GM12801 (cell line): ENCODE results near the gene PAPPA.

ENCODE experiments used
- CTCF ChIP-seq: IDR thresholded peaks from one replicate; pipeline ENCODE4 v1.5.1; 2011; ENCODE audit warnings: control low read depth; ENCODE audit not compliant: insufficient read length; ENCODE audit errors: extremely low read depth

PAPPA gene

GRCh38 chr9:116332090-116332489 lies 178.5 kb downstream of the PAPPA start:
- TF ChIP-seq CTCF, result no peak

- no peak for TF ChIP-seq CTCF
Measured at GRCh38 chr9:116333254-116333653, 179.7 kb downstream of the PAPPA start.

DNA sequence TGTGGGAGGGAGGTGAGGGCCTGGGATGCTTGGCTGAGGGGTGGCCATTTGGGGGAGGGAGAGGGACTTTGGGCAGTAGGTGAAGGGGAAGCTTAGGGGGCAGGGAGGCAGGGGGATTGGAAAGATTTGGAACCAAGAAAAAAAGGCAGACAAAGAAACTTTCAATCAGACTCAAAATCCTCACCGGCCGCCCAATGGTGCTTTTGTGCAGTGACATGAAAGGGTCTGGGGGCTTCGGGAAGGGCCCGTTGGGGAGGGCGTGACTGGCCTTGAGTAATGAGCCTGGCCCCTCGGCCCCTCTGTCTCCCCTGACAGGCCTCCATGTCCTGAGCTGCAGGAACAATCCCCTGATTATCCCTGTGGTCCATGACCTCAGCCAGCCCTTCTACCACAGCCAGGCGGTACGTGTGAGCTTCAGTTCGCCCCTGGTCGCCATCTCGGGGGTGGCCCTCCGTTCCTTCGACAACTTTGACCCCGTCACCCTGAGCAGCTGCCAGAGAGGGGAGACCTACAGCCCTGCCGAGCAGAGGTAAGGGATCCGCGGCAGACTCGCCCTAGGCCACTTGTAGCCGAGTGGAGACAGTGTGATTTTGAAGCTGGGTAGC lies 181.1 kb downstream of the PAPPA start:
- no peak for TF ChIP-seq CTCF

GRCh38 chr9:116335392-116335791 lies 181.8 kb downstream of the PAPPA start:
- no peak for TF ChIP-seq CTCF

- TF ChIP-seq CTCF, result no peak
Measured at GRCh38 chr9:116336133-116336862, 182.7 kb downstream of the PAPPA start.

GRCh38 chr9:116337015-116337414 lies 183.4 kb downstream of the PAPPA start:
- TF ChIP-seq CTCF, result no peak

GRCh38 chr9:116340270-116340669 lies 186.7 kb downstream of the PAPPA start:
- no peak for TF ChIP-seq CTCF
